Measurements from ENCODE around the gene CHIA.

The CHIA gene

DNA sequence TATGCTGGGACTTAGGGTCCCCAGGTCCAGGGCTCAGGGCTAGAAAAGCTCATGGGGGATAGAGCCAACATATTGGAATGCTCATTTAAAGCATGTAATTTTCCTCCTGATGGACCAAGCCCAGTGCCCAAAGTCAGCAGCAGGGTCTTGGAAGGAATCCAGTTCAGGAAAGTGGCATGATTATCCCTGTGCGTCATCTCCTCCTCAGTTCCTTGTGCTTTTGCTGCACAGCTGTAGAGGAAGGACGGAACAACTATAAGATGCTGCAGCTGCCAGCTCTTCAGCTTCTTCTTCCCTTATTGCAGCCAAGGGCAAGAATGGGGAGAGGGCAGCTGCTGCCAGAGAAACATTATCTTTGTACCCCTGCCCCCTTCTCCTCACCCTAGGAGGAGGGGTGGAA is 78.5 kb downstream of the CHIA start:
- no peak for DNase-seq

DNA sequence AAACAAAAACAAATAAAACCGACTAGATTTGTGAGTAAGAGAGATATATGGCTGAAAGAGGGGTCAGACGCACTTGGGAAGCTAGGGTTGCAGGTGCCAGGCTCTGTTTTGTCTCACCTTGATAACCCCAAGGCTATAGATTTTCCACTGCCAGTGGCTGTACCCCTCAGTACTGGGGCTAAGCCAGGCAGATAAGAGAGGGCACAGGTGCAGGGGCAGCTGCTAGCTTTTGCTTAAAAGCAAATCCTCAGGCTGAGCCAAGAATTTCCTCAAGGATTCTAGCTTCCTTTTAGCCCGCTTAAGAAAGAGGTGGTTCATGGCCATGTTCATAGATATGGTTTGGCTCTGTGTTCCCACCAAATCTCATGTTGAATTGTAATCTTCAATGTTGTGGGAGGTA is 79.0 kb downstream of the CHIA start:
- DNase-seq = no peak

Measured in stimulated activated naive CD4-positive, alpha-beta T cell (primary cell).